AG10803 (cell line): ENCODE measurements around the gene RUBCN.

Experiments used
- DNase-seq: peaks from one replicate; pipeline ENCODE4 v3.0.0; 2010; ENCODE audit warnings: low read depth
- H3K4me3 ChIP-seq: 2 replicates; pipeline ENCODE4 v1.5.1; 2011; ENCODE audit warnings: mild to moderate bottlenecking, low read length, control low read depth
- CTCF ChIP-seq: conservative IDR thresholded peaks from 2 replicates; pipeline ENCODE4 v1.5.1; 2011; ENCODE audit warnings: mild to moderate bottlenecking, low read length, control low read depth, inconsistent platforms

Gene RUBCN

GRCh38 chr3:197685546-197685945, 51.2 kb downstream of the RUBCN start:
- no peak for TF ChIP-seq CTCF
- no peak for DNase-seq
- H3K4me3 ChIP-seq: no peak overlapping the region

DNA sequence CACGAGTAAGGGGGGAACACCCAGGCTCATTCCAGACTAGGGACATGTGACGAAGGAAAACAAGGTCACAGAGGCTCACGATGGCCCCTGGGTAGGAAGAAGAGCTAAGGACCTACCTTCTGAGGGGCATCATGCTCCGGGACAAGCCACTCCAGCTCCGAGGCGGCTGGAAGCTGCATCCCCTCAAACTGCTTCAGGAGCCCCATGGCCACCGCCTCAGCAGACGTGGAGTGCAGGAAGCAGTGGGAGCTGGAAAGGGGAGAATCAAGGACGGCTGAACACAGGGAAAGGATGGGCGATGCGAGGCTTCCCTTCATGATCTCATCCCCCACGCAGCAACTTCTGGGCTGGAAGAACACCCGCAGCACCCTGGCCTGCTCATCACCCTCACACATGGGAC, 53.5 kb downstream of the RUBCN start:
- no peak overlapping the region for H3K4me3 ChIP-seq
- no peak for DNase-seq
- TF ChIP-seq CTCF: no peak

DNA sequence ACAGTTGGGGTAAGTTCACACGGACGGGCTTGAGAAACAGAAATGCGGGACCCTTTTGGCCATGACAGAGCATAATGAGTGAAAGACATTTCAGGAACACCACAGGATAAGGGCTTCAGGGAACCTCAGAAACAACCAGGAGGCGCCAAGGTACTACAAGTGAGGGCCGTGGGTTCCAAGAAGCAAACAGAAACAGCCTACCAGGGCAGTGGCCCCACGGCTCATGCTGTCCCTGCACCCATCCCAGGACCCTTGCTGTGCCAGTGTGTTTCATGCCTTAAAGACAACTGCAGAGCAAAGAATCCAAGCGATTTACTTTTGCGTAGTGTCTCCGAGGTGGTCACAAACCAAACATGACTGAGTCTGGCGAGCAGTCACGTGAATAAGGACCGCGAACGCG, 54.0 kb downstream of the RUBCN start:
- TF ChIP-seq CTCF: no peak
- H3K4me3 ChIP-seq: no peak overlapping the region
- no peak for DNase-seq

GRCh38 chr3:197680955-197681521, 55.7 kb downstream of the RUBCN start:
- H3K4me3 ChIP-seq: no peak overlapping the region
- TF ChIP-seq CTCF: no peak
- no peak for DNase-seq

- no peak for TF ChIP-seq CTCF
- DNase-seq: no peak
- no peak overlapping the region for H3K4me3 ChIP-seq
Observed at GRCh38 chr3:197675951-197676350, 60.8 kb downstream of the RUBCN start.

DNA sequence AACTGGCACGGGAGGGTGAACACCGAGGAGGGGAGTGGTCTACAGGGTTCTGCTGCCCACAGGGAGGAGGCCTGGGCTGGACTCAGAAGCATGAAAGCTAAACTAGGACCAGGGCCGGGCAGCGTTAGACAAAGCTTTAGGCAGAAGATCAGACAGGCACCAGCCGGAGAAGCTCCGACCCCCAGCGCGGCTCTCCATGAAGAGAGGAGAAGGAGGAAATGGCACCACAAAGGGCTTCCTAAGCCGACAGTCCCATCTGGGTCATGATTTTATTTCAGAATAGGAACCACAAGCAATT, 61.2 kb downstream of the RUBCN start:
- no peak overlapping the region for H3K4me3 ChIP-seq
- no peak for DNase-seq
- no peak for TF ChIP-seq CTCF

GRCh38 chr3:197674741-197675562, 61.8 kb downstream of the RUBCN start:
- no peak for TF ChIP-seq CTCF
- H3K4me3 ChIP-seq: no peak overlapping the region
- DNase-seq: no peak
